AG04449 (cell line): Measurements from ENCODE around the gene ATAD2B.
"Not testable (repeated sequence)": the region's sequence is repeated elsewhere in the genome, so short reads cannot be mapped to it uniquely, and the experiment has no call there.

Experiments used
- CTCF ChIA-PET: fragments of 350-600 bp; formaldehyde crosslinking; extraction: SDS; loops from one replicate; lab custom pipeline; 2021; ENCODE audit warnings: antibody characterized with exemption; lab: Yijun Ruan, JAX
- POLR2A ChIA-PET: fragments of 400-600, 350-600 bp; formaldehyde crosslinking; extraction: SDS; loops from one replicate; lab custom pipeline; 2020; ENCODE audit warnings: antibody characterized with exemption, inconsistent platforms; lab: Yijun Ruan, JAX
- DNase-seq: peaks from one replicate; pipeline ENCODE4 v3.0.0-alpha.2; 2010; ENCODE audit warnings: low read depth, low spot score
- H3K4me3 ChIP-seq: 2 replicates; pipeline ENCODE4 v1.5.1; 2011; ENCODE audit warnings: low read depth, mild to moderate bottlenecking, control low read depth, low read length
- TF ChIP-seq, protein P1 (sequence below): IDR thresholded peaks from one replicate; pipeline ENCODE4 v1.5.1; 2011; ENCODE audit warnings: mild to moderate bottlenecking, moderate library complexity, low read length, control low read depth, inconsistent platforms; ENCODE audit not compliant: insufficient read depth; ENCODE audit errors: missing control alignments

The ATAD2B gene

DNA sequence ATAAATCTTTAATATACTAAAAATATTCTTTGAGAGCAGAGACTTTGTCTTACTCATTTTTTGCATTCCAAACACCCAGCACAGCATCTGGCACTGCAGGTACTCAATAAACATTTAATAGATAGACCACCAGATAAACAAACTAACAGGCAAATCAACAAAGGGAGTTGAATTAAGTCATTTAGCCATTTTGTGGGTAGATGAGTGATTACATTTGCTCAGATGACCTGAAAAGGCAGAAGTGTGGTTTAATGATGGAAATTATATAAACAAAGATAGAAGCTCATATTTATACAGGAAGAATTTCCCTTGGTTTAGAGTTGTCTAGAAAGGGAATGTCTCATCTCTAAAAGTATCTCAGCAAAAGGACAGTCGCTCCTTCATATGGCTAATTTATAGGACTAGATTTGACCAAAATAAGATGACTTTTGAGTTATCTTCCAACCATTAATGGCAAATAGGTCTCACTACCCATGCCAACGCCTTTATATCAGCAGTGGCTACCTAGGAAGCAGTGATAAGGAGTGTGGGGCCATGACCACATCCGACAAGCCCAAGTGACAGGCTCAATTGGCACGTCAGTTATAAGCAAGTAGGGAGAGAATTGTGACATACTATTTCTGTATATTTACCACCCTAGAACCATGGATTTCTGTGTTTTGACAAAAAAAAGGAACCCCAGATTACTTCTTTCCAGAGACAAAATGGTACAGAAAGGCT is 173.5 kb downstream of the ATAD2B start:
- TF ChIP-seq, protein P1, sequence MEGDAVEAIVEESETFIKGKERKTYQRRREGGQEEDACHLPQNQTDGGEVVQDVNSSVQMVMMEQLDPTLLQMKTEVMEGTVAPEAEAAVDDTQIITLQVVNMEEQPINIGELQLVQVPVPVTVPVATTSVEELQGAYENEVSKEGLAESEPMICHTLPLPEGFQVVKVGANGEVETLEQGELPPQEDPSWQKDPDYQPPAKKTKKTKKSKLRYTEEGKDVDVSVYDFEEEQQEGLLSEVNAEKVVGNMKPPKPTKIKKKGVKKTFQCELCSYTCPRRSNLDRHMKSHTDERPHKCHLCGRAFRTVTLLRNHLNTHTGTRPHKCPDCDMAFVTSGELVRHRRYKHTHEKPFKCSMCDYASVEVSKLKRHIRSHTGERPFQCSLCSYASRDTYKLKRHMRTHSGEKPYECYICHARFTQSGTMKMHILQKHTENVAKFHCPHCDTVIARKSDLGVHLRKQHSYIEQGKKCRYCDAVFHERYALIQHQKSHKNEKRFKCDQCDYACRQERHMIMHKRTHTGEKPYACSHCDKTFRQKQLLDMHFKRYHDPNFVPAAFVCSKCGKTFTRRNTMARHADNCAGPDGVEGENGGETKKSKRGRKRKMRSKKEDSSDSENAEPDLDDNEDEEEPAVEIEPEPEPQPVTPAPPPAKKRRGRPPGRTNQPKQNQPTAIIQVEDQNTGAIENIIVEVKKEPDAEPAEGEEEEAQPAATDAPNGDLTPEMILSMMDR: no peak
- POLR2A ChIA-PET: no interaction called here
- H3K4me3 ChIP-seq: no peak overlapping the region
- DNase-seq: no peak
- CTCF ChIA-PET: no interaction called here

DNA sequence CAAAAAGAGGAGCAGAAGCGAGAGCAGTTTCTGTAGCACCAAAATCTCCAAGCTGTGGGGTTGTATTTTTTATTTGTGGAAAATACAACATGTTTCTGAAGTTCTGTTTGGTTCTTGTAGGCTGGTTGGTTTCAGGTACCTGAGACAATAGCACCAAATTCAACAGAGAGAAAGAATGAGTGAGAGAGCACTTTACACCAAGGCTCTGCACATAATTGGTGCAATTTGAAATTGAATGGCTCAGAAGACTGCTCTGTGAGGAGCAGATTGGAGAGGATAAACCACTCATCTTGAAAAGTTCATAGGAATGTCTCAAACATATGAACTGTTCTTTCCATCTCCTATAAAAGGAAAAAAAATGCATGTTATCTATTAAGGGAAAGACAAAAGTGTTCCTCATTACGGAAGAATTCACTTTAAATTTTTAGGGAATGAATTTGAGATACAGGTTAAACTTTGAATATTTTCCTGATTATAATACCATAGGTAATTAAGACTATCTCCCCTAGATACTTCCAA is 175.1 kb downstream of the ATAD2B start:
- ChIA-PET POLR2A (no interaction called here), CTCF (no interaction called here)
- no peak for DNase-seq
- no peak overlapping the region for H3K4me3 ChIP-seq
- TF ChIP-seq, protein P1: no peak

GRCh38 chr2:23746141-23746863 is 180.6 kb downstream of the ATAD2B start:
- no peak overlapping the region for H3K4me3 ChIP-seq
- CTCF ChIA-PET: interaction anchor here (1.0 kb wide), 1 partner anchor 395 kb away, joined by 3 read pairs; no protein-coding TSS in a partner anchor
- TF ChIP-seq, protein P1: no peak
- POLR2A ChIA-PET: no interaction called here
- no peak for DNase-seq

DNA sequence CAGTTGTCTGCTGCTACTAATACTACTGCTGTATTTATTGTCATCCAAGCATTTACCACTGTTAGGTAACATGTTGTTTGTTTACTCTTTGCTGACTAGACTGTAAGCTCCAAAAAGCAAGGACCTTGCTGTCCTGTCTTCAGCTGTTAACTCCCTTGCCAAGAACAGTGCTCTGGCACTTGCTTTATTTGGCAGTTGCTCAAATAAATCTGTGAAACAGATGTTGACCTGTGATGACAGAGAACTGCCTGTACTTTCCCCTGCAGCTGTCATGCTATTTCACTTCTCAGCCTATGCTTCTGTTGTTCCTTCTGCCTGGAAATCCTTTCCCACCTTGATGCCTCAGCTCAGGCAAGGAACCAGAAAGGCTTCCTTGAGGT is 181.2 kb downstream of the ATAD2B start:
- ChIA-PET CTCF (no interaction called here), POLR2A (no interaction called here)
- TF ChIP-seq, protein P1: no peak
- no peak overlapping the region for H3K4me3 ChIP-seq
- DNase-seq: no peak

GRCh38 chr2:23745068-23745725 is 181.7 kb downstream of the ATAD2B start:
- H3K4me3 ChIP-seq: no peak overlapping the region
- ChIA-PET CTCF (no interaction called here), POLR2A (no interaction called here)
- no peak for DNase-seq
- TF ChIP-seq, protein P1: no peak

DNA sequence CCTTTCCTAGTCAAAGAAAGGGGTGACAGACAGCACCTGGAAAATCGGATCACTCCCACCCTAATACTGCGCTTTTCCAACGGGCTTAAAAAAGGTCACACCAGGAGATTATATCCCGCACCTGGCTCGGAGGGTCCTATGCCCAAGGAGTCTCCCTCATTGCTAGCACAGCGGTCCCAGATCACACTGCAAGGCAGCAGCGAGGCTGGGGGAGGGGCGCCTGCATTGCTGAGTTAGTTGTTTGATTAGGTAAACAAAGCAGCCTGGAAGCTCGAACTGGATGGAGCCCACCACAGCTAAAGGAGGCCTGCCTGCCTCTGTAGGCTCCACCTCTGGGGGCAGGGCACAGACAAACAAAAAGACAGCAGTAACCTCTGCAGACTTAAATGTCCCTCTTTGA is 190.1 kb downstream of the ATAD2B start:
- CTCF ChIA-PET: interaction anchor here (1.3 kb wide), 1 partner anchor 12 kb away, joined by 3 read pairs; no protein-coding TSS in a partner anchor
- H3K4me3 ChIP-seq, DNase-seq, POLR2A ChIA-PET: not testable (repeated sequence)
